Hindlimb muscle (tissue), 1 donor: ENCODE results near the gene CPSF4L. TPM values are rescaled to one million over a fixed set of nuclear protein-coding genes. Genes with fewer than 3 reads are reported as not detected.
A peak's percentile ranks its signal among the peaks of the same experiment; 100 is the strongest.
"Not testable (repeated sequence)": the region's sequence is repeated elsewhere in the genome, so short reads cannot be mapped to it uniquely, and the experiment has no call there.

Source experiments
- DNase-seq: peaks from one replicate; pipeline ENCODE4 v3.0.0-alpha.2; 2013
- polyA plus RNA-seq: library from polyadenylated mRNA; unstranded; fragments of 120-200 nt; gene quantifications from one replicate; pipeline ENCODE4 v1.2.1, GENCODE V29; 2013; ENCODE audit not compliant: insufficient read length

Gene CPSF4L
- not detected for polyA plus RNA-seq

GRCh38 chr17:73261617-73261951 lies at the start of gene CPSF4L:
CPSF4L (minus strand) TSS chr17:73261880; CDS start chr17:73261818, 62 bp downstream.
- no peak for DNase-seq

GRCh38 chr17:73311428-73311780 lies 49.7 kb upstream of the CPSF4L start:
- DNase-seq = no peak

DNA sequence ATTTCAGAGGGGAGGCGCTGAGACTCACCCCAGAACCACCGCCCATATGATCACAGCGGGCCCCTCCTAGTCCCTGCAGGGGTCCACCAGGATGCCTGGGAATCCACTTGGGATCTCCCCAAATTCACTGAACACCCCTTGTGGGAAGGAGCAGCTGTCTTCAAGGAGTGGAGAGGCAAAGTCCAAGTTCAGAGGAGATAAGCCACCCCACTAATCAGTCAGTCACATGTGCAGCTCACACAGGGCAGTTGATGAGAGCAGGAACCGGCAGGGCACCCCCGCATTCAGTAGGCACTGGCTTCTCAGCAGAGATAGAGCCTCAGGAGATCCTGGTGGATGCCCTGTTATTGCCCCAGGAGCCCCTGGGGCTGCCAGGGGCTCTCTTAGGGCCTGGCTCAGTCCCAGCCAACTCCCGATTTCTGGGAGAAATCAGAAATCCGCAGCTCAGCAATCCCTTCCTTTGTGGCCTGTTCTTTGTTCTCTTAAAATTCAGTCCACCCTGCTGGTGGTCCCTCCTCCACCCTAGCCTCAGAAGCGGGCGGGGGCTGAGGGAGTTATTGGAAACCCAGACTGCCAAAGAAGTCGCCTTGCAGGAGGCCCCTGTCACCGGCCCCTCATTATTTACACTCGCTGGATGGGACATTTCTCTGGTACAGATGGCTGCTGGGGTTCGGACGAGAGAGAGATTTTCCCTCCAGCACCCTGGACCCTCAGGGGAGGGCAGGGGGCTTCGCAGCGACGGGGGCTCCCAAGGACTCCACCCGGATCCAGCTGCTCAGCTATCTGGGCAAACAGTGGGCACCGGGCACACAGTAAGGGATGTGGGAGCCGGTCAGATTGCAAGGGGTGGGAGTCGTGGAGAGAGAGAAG lies 48.3 kb upstream of the CPSF4L start:
- DNase-seq = no peak

DNA sequence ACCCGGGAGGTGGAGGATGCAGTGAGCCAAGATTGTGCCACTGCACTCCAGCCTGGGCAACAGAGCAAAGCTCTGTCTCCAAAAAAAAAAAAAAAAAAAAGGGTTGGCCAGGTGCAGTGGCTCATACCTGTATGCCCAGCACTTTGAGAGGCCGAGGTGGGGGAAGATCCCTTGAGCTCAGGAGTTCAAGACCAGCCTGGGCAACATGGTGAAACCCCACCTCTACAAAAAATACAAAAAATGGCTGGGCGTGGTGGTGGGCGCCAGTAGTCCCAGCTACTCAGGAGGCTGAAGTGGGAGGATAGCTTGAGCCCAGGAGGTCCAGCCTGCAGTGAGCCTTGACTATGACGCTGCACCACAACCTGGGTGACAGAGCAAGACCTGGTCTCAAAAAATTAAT lies 47.3 kb upstream of the CPSF4L start:
- not testable (repeated sequence) for DNase-seq

DNA sequence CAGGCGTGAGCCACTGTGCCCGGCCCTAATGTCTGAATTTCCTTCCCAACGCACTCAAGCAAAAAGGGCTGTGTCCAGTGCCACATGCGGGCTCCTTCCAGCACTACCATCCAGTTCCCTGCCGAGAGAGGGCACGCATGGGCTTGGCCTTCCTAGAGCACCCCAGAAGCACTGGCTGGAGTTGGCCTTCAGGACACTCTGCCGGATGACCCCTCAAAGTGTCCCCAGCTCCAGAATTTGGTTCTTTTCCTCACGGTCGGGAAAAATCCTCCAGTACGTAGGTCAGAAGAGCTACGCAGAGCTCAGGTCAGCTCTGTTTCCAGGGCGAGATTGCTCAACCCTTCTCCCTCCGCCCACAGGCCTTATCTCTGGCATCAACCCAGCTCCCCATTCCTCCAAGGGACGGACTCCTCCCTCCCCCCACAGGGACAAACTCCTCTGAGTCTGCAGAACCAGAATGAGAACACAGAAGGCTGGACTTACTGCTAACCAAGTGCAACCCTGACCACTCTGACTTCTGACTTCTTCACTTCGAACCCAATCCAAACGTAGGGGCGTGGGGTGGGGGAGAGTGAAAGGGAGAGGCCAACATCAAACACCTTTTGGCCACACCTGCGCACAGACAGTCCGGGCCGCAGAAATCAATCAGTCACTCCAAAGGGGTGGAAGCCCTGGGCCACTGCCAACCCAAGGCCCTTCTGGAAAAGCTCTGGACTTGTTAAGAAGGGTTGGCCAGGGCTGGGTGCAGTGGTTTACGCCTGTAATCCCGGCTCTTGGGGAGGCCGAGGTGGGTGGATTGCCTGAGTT lies 46.5 kb upstream of the CPSF4L start:
- DNase-seq = no peak

GRCh38 chr17:73307130-73307529 lies 45.5 kb upstream of the CPSF4L start:
- no peak for DNase-seq

DNA sequence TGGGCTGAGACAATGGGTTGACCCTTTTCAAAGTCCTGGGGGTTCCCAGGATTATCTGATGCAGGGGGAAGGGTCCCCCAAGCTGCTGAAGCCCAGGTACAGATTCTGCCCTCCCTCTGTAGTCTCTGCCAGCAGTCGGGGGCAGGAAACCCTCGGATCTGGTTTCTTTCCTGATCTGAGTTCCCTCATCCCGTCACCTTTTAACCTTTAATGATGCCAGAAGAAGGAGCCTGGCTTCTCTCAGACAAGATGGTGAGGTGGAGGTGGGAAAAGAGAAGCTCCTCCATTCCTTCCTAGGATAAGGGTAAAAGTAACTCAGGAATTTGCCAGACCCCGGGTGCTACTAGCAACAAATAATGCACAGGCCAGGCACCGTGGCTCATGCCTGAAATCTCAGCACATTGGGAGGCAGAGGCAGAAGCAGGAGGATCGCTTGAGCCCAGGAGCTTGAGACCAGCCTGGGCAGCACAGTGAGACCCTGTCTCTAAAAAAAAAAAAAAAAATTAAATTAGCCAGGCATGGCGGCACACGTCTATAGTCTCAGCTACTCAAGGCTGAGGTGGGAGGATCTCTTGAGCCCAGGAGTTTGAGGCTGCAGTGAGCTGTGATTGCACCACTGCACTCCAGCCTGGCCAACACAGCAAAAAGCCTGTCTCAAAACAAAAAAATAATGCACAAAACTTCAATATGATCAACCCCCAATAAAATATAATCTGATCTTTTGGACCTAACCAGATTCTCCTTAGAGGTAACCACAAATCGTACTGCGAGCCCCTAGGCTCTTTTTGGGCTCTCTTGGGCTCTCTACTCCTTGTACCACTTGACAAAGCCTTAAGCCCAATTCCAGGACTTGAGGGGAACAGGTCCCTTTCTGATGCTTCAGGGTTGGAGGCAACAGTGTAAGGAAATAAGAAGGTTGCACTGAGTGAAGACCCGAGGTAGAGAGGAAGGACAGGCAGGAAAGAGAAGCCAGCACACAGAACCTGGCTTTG lies 44.5 kb upstream of the CPSF4L start:
- DNase-seq = no peak

GRCh38 chr17:73304971-73305812 lies 43.5 kb upstream of the CPSF4L start:
- peak; percentile 67 for DNase-seq

- peak; percentile 47 for DNase-seq
Observed at GRCh38 chr17:73304438-73304837, 42.8 kb upstream of the CPSF4L start.

DNA sequence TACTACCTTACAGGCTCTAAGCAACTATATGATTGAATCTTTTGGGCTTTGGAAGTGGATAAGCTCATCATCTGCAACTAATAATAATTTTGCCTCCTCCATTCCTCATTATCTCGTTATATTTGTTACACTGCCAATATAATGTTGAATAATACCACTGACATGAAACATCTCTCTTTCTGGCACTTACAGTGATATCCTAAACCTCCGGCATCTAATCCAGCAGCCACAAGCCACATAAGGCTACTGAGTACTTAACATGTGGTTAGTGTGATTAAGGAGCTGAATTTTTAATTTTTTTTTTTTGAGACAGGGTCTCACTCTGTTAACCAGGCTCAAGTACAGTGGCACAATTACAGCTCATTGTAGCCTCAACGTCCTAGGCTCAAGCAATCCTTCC lies 40.5 kb upstream of the CPSF4L start:
- no peak for DNase-seq

DNA sequence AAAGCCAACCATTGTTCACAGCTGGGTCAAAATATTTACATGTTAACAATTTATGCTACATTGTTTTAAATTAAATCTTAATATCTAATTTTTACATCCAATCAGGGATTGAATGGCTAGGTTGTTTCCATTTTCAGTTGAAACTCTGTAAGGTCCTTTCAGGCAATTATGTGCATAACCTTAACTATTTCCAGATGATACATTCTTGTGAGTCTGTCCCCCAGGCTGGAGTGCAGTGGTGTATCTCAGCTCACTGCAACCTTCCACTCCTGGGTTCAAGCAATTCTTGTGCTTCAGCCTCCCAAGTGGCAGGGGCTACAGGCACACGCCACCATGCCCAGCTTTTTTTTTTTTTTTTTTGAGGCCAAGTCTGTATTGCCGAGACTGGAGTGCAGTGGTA lies 39.7 kb upstream of the CPSF4L start:
- no peak for DNase-seq

DNA sequence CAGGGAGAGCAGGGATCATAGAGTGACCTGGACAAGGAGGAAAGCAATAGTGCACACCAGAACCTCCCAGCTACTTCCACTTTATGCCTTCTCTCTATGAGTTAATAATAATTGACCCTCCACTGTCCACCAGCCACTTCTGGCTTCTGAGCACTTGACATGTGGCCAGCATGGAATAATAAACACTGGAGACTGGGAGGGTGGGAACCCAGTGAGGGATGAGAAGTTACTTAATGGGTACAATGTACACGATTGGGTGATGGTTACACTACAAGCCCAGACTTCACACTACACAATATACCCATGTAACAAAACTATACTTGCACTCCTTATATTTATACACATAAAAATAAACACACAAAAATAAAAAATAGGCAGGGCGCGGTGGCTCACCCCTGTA lies 38.7 kb upstream of the CPSF4L start:
- no peak for DNase-seq

GRCh38 chr17:73297934-73298861 lies 36.5 kb upstream of the CPSF4L start:
- no peak for DNase-seq

- no peak for DNase-seq
Observed at GRCh38 chr17:73293480-73293911, 31.8 kb upstream of the CPSF4L start.

DNA sequence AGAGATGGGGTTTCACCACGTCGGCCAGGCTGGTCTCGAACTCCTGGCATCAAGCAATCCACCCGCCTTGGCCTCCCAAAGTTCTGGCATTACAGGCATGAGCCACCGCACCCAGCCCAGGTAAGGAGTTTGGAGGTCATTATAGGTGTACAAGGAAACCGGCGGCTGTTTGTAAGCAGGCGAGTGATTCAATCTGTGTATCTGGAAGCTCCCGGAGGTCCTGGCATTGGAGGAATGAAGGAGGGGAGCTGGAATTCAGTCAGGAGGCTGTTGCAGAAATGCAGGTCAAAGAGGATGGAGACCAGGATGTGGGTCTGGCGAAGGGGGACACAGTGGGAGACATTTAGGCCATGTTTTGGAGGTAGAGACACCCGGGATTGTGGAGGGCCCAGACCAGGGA lies 31.4 kb upstream of the CPSF4L start:
- no peak for DNase-seq

DNA sequence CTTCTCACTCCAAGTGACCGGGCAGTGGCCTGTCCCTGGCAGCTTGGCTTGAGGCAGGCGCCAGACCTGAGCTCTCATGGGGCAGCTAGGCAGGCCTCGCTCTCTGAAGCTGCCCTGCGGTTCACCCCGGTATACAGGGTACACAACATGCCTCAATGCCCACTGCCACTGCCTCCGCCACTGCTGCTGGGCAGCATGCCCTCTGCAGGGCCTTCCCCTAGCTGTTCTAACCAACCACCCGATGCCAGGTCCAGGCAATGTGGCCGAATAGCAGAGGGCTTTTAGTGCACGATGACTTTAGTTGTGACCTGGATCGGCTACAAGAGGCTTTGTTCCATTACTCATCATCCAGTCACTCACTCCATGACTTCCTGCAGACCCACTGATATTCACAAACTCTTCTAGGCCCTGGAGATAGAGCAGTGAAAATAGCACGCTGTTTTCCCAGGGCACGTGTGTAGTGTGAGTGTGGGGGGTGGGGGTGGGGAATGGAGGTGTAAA lies 30.4 kb upstream of the CPSF4L start:
- DNase-seq = no peak

- no peak for DNase-seq
Observed at GRCh38 chr17:73291260-73291801, 29.7 kb upstream of the CPSF4L start.

DNA sequence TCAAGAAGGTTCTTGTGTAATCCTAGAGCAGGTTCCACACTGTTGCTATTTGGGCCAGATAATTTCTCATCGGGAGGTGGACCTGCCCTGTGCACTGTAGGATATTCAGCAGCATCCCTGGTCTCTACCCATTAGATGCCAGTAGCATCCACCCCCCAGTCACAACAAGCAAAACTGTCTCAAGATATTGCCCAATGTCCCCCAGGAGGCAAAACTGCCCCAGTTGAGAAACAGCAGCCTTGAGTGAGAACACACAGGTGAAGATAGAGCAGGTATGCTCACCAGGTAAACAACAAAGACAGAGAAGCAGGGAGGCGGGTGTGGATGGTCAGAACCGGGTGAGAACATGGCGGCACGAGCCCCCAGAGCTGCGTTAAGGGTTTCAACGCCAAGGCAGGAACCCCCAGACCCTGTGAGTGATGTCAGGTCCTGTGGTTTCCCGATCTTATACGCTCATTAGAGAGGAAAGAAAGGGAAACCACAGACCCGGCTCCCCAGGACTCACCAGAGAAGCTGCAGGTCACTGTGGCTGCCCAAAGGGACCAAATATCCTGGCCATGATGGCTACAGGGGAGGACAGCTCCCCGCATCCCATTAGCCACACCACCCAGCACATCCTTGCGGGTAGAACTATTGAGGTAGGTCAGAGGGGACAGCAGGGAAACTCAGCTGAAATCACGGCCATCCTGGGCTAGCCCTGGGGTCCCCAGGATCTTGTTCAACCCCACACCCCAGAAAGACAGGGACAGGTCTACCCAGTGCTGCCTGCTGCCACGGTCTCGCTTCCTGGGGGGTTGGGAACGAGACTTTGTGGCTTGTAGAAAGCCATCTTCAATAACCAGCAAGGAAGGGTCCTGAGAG lies 28.9 kb upstream of the CPSF4L start:
- DNase-seq = no peak
